Measurements from ENCODE around the gene VRK1. TPM values are rescaled to one million over a fixed set of nuclear protein-coding genes. Genes with fewer than 3 reads are reported as not detected.

VRK1 gene
- polyA plus RNA-seq, 3 donors: 5.5 to 14.3 (median 13.2) TPM

GRCh38 chr14:96905825-96906224, 108.6 kb downstream of the VRK1 start:
- Histone ChIP-seq H3K4me2 (replicated peaks; ENCODE audit: extremely low read depth, low read length, poor library complexity, severe bottlenecking) (peak overlapping the region; percentile 26), H3K4me3 (replicated peaks in 1 of 3; ENCODE audit: low read depth in 2 of 3, low read length in 3 of 3) (no peak overlapping the region), H4K20me1 (ENCODE audit: insufficient read depth, low read length) (no peaks in the 10 kb centered on the region), H3K27me3 (ENCODE audit: control insufficient read depth in 2 of 2, insufficient read depth in 2 of 2, low read length in 2 of 2) (no peaks in the 10 kb centered on the region), H2AFZ (ENCODE audit: insufficient read depth, low read depth, low read length, poor library complexity, severe bottlenecking) (peak overlapping the region; percentile 26), H3K36me3 (replicated peaks in 1 of 2; ENCODE audit: control insufficient read depth in 1 of 2, insufficient read depth in 2 of 2, low read length in 2 of 2) (no peaks in the 10 kb centered on the region), H3K9ac (ENCODE audit: insufficient read depth, low read length, poor library complexity, severe bottlenecking) (peak overlapping the region; percentile 28), H3K27ac (ENCODE audit: low read depth in 1 of 2, low read length in 2 of 2) (peak overlapping the region; percentile 73 to 83), H3K9me3 (replicated peaks in 1 of 2; ENCODE audit: control insufficient read depth in 1 of 2, insufficient read depth in 1 of 2, low read length in 2 of 2) (peaks cover 19 to 20% of the 10 kb centered on the region in 2 donors), H3K79me2 (ENCODE audit: insufficient read depth, low read length) (no peaks in the 10 kb centered on the region), H3K4me1 (ENCODE audit: control insufficient read depth in 1 of 2, insufficient read depth in 2 of 2, low read length in 2 of 2) (peaks cover 49 to 55% of the 10 kb centered on the region in 2 donors)
- Mint-ChIP-seq H3K9me3 (peaks cover 13 to 22% (median 20%) of the 10 kb centered on the region in 7 donors), H3K27me3 (ENCODE audit: low read depth in 3 of 3) (peaks cover 0 to 3% (median 2%) of the 10 kb centered on the region in 3 donors), H3K36me3 (peaks cover 0 to 6% of the 10 kb centered on the region in 2 donors), H3K4me1 (peaks cover 58% of the 10 kb centered on the region), H3K27ac (peak overlapping the region; percentile 79 to 93 (median 89)), H3K4me3 (peak overlapping the region in 1 of 2 donors; percentile 14)
- peak; percentile 67 to 86 (median 77) for DNase-seq
- WGBS (ENCODE audit: insufficient coverage): 0% methylated on average over 2 of the region's 3 CpGs
- TF ChIP-seq CTCF (IDR thresholded peaks at IDR 0.05): no peak
- intact Hi-C loops (cut with micrococcal nuclease): no loop called here

GRCh38 chr14:96906434-96906833, 109.3 kb downstream of the VRK1 start:
- Histone ChIP-seq H3K9ac (ENCODE audit: insufficient read depth, low read length, poor library complexity, severe bottlenecking) (peak overlapping the region; percentile 28), H3K4me2 (replicated peaks; ENCODE audit: extremely low read depth, low read length, poor library complexity, severe bottlenecking) (peak overlapping the region; percentile 26), H3K4me1 (ENCODE audit: control insufficient read depth in 1 of 2, insufficient read depth in 2 of 2, low read length in 2 of 2) (peaks cover 49 to 55% of the 10 kb centered on the region in 2 donors), H2AFZ (ENCODE audit: insufficient read depth, low read depth, low read length, poor library complexity, severe bottlenecking) (peak overlapping the region; percentile 26), H3K27ac (ENCODE audit: low read depth in 1 of 2, low read length in 2 of 2) (peak overlapping the region; percentile 73 to 83), H3K36me3 (replicated peaks in 1 of 2; ENCODE audit: control insufficient read depth in 1 of 2, insufficient read depth in 2 of 2, low read length in 2 of 2) (no peaks in the 10 kb centered on the region), H3K9me3 (replicated peaks in 1 of 2; ENCODE audit: control insufficient read depth in 1 of 2, insufficient read depth in 1 of 2, low read length in 2 of 2) (peaks cover 19 to 20% of the 10 kb centered on the region in 2 donors), H4K20me1 (ENCODE audit: insufficient read depth, low read length) (no peaks in the 10 kb centered on the region), H3K4me3 (replicated peaks in 1 of 3; ENCODE audit: low read depth in 2 of 3, low read length in 3 of 3) (no peak overlapping the region), H3K27me3 (ENCODE audit: control insufficient read depth in 2 of 2, insufficient read depth in 2 of 2, low read length in 2 of 2) (no peaks in the 10 kb centered on the region), H3K79me2 (ENCODE audit: insufficient read depth, low read length) (no peaks in the 10 kb centered on the region)
- DNase-seq: peak; percentile 18 to 46 (median 28)
- WGBS (ENCODE audit: insufficient coverage): no CpG with 5 or more reads among the region's 1 CpG
- Mint-ChIP-seq H3K9me3 (peaks cover 13 to 22% (median 20%) of the 10 kb centered on the region in 7 donors), H3K4me3 (no peak overlapping the region), H3K27me3 (ENCODE audit: low read depth in 3 of 3) (peaks cover 0 to 3% (median 3%) of the 10 kb centered on the region in 3 donors), H3K36me3 (peaks cover 0 to 6% of the 10 kb centered on the region in 2 donors), H3K4me1 (peaks cover 58% of the 10 kb centered on the region), H3K27ac (peak overlapping the region; percentile 76 to 93 (median 89))
- no peak for TF ChIP-seq CTCF (IDR thresholded peaks at IDR 0.05)
- intact Hi-C loops (cut with micrococcal nuclease): no loop called here

All from CD14-positive monocyte (primary cell).